Endothelial cell of umbilical vein (primary cell): Measurements from ENCODE around the gene OPA3. TPM values are rescaled to one million over a fixed set of nuclear protein-coding genes. Genes with fewer than 3 reads are reported as not detected.

Source experiments
- BruUV-seq: library from RNA; stranded (reverse); fragments of 400-500 nt; replicated peaks from 2 replicates; lab custom pipeline; 2021; lab: Mats Ljungman, UMichigan
- CTCF ChIA-PET: fragments of 300-600, 350-600 bp; sonication (Branson Sonifier 250); formaldehyde crosslinking; loops from one replicate; lab custom pipeline; 2021; ENCODE audit warnings: antibody characterized with exemption, inconsistent platforms; lab: Charles Lee
- POLR2A ChIA-PET: fragments of 300-600, 350-600 bp; sonication (Branson Sonifier 250); formaldehyde crosslinking; loops from one replicate; lab custom pipeline; 2021; ENCODE audit warnings: antibody characterized with exemption, inconsistent platforms; lab: Charles Lee
- DNase-seq: peaks from one replicate; pipeline ENCODE4 v3.0.0-alpha.2; 2011; ENCODE audit warnings: low read depth, low spot score
- FAIRE-seq: peaks from 2 replicates; lab custom pipeline; 2011; peaks lifted over from hg19 to GRCh38; lab: Jason Lieb, UNC
- H2AFZ ChIP-seq: 2 replicates; pipeline ENCODE4 v1.6.0; 2012; ENCODE audit warnings: low read depth, low read length, control low read depth, inconsistent platforms
- H3K27ac ChIP-seq: 2 replicates; pipeline ENCODE4 v1.5.1; 2011; ENCODE audit warnings: low read depth, mild to moderate bottlenecking, control low read depth, low read length, moderate library complexity; ENCODE audit not compliant: insufficient read depth
- H3K27me3 ChIP-seq, 2 experiments: 2 replicates each; pipeline versions ENCODE4 v1.6.0 to v1.6.1; 2011; ENCODE audit warnings: low read length in 2 of 2, mixed read lengths in 1 of 2; ENCODE audit not compliant: control insufficient read depth in 2 of 2, insufficient read depth in 2 of 2
- H3K36me3 ChIP-seq, 2 experiments: 2 replicates in 1 of 2; 3 replicates in 1 of 2; pipeline ENCODE4 v1.5.1; 2011; ENCODE audit warnings: low read length in 2 of 2, mild to moderate bottlenecking in 1 of 2, moderate library complexity in 1 of 2; ENCODE audit not compliant: control insufficient read depth in 2 of 2, insufficient read depth in 2 of 2; ENCODE audit errors: extremely low read depth in 1 of 2
- H3K4me1 ChIP-seq: 3 replicates; pipeline ENCODE4 v1.5.1; 2011; ENCODE audit warnings: mild to moderate bottlenecking, low read length; ENCODE audit not compliant: control insufficient read depth, insufficient read depth; ENCODE audit errors: extremely low read depth
- H3K4me2 ChIP-seq: 2 replicates; pipeline ENCODE4 v1.6.1; 2011; ENCODE audit warnings: low read length, control low read depth, mixed read lengths; ENCODE audit not compliant: insufficient read depth
- H3K4me3 ChIP-seq, 3 experiments: fragments of 200-600 bp in 1 of 3; sonication (generic), shearing (Covaris generic) in 1 of 3; replicated peaks in 1 of 3; 2 replicates each; pipeline ENCODE4 v1.5.1; 2011 to 2016; ENCODE audit warnings: control low read depth in 3 of 3, low read length in 3 of 3, mild to moderate bottlenecking in 2 of 3, inconsistent platforms in 1 of 3, low read depth in 1 of 3, moderate library complexity in 1 of 3; ENCODE audit not compliant: insufficient read depth in 1 of 3
- H3K79me2 ChIP-seq: 2 replicates; pipeline ENCODE4 v1.6.0; 2012; ENCODE audit warnings: low read length, inconsistent platforms; ENCODE audit not compliant: control insufficient read depth, insufficient read depth
- H3K9ac ChIP-seq: replicated peaks from 2 replicates; pipeline ENCODE3; 2011; ENCODE audit warnings: low read length, control low read depth; ENCODE audit not compliant: insufficient read depth; ENCODE audit errors: extremely low read depth
- H3K9me1 ChIP-seq: replicated peaks from 3 replicates; pipeline ENCODE4 v1.6.0; 2011; ENCODE audit warnings: mild to moderate bottlenecking, low read length; ENCODE audit not compliant: control insufficient read depth, insufficient read depth; ENCODE audit errors: extremely low read depth
- H3K9me3 ChIP-seq: replicated peaks from 2 replicates; pipeline ENCODE4 v1.5.1; 2012; ENCODE audit warnings: low read length, inconsistent platforms; ENCODE audit not compliant: control insufficient read depth, insufficient read depth
- H4K20me1 ChIP-seq: replicated peaks from 2 replicates; pipeline ENCODE3; 2011; ENCODE audit warnings: mild to moderate bottlenecking, low read length; ENCODE audit not compliant: control insufficient read depth, insufficient read depth; ENCODE audit errors: extremely low read depth
- CTCF ChIP-seq, 2 donors: IDR thresholded peaks; 1 replicate in 1 of 2; 2 replicates in 1 of 2; pipeline ENCODE4 v1.5.1; 2011; ENCODE audit warnings: low read length in 2 of 2, mild to moderate bottlenecking in 2 of 2, moderate library complexity in 2 of 2, control low read depth in 1 of 2, inconsistent platforms in 1 of 2, low read depth in 1 of 2; ENCODE audit not compliant: insufficient read depth in 1 of 2; ENCODE audit errors: extremely low read depth in 1 of 2
- EZH2 ChIP-seq: IDR thresholded peaks from 2 replicates; pipeline ENCODE4 v1.6.1; 2012; ENCODE audit warnings: borderline replicate concordance, low read depth, mild to moderate bottlenecking, moderate library complexity, low read length, inconsistent platforms; ENCODE audit not compliant: severe bottlenecking
- FOS ChIP-seq: IDR thresholded peaks from 2 replicates; pipeline ENCODE4 v1.6.1; 2011; ENCODE audit warnings: mild to moderate bottlenecking, low read length, moderate library complexity, borderline replicate concordance; ENCODE audit not compliant: insufficient read depth
- GATA2 ChIP-seq: IDR thresholded peaks from 2 replicates; pipeline ENCODE4 v1.7.0; 2011; ENCODE audit warnings: low read depth, mild to moderate bottlenecking, moderate library complexity, mixed read lengths, low read length; ENCODE audit not compliant: insufficient read length, insufficient read depth
- JUN ChIP-seq: IDR thresholded peaks from 2 replicates; pipeline ENCODE4 v1.6.1; 2011; ENCODE audit warnings: borderline replicate concordance, low read depth; ENCODE audit not compliant: insufficient read length, insufficient read depth
- MAX ChIP-seq: IDR thresholded peaks from 2 replicates; pipeline ENCODE4 v1.6.1; 2011; ENCODE audit not compliant: insufficient read depth, insufficient read length
- MYC ChIP-seq: IDR thresholded peaks from one replicate; pipeline ENCODE4 v1.6.1; 2011; ENCODE audit warnings: mild to moderate bottlenecking, low read depth, low read length
- POLR2A ChIP-seq: IDR thresholded peaks from 2 replicates; pipeline ENCODE4 v1.6.1; 2012; ENCODE audit warnings: low read depth, mild to moderate bottlenecking, control low read depth, low read length
- POLR2AphosphoS5 ChIP-seq: IDR thresholded peaks from 2 replicates; pipeline ENCODE4 v1.6.1; 2012; ENCODE audit warnings: low read depth, mild to moderate bottlenecking, control low read depth, low read length, moderate library complexity; ENCODE audit not compliant: insufficient read depth
- dilution Hi-C: fragments of 300-500 bp; cut with MboI; formaldehyde crosslinking; loops from one replicate; pipeline ENCODE4 v1.15.0; 2019; ENCODE audit warnings: low sequenced_read_pairs; ENCODE audit not compliant: extremely low pct_ligation_motif_present
- intact Hi-C: fragments of 100-400 bp; cut with micrococcal nuclease; formaldehyde crosslinking; loops from one replicate; pipeline ENCODE4 v1.10.0; 2022
- polyA plus RNA-seq, 4 experiments: library from polyadenylated mRNA; depleted of rRNA in 3 of 4; stranded (reverse) in 3 of 4; unstranded in 1 of 4; fragments of >200 nt; gene quantifications; 2 replicates each; pipeline versions ENCODE4 v1.2.1 to v1.2.3, GENCODE V29; 2011 to 2012; ENCODE audit warnings: missing spikeins in 1 of 4
- total RNA-seq: library from RNA; stranded (reverse); gene quantifications from 2 replicates; pipeline ENCODE4 v1.2.3, GENCODE V29; 2021

The OPA3 gene
- total and polyA plus RNA-seq, 2 donors (not counting 3 experiments of a cell fraction or from before 2014, with no cell fraction given): 15.4 to 16.0 TPM

DNA sequence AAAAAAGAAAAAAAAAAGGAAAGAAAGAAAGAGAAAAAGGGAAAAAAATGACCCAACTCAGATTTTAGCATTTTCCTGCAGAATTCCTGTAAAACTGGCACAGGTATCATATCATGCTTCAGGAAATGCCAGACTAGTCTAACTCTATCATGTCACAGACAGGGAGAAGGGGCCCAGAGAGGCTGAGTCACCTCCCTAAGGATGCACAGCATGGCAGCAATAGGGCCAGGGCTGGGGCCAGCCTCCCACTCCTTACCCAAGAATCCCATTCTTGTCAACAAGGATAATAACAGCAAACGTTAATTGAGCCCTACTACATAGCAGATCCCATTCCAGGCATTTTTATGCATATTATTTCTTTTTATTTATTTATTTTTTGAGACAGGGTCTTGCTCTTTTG lies 8.9 kb upstream of the OPA3 start:
- H3K4me3 ChIP-seq: no peak overlapping the region
- H2AFZ ChIP-seq: no peak overlapping the region
- no peak overlapping the region for H3K27ac ChIP-seq
- dilution Hi-C loops: no loop called here
- POLR2A ChIA-PET: no interaction called here
- no peak overlapping the region for H3K9ac ChIP-seq
- no peaks in the 10 kb centered on the region for H3K27me3 ChIP-seq
- peaks cover 55% of the 10 kb centered on the region for H3K79me2 ChIP-seq
- H3K36me3 ChIP-seq: peaks cover 2 to 3% of the 10 kb centered on the region in 2 experiments
- TF ChIP-seq GATA2: no peak
- TF ChIP-seq JUN: no peak
- TF ChIP-seq POLR2A: no peak
- no peak for TF ChIP-seq POLR2AphosphoS5
- TF ChIP-seq MAX: no peak
- no peak for TF ChIP-seq EZH2
- no peak for TF ChIP-seq MYC
- no peak for TF ChIP-seq CTCF (IDR thresholded peaks at IDR 0.05; ENCODE audit: extremely low read depth in 1 of 2, insufficient read depth in 1 of 2, low read depth in 1 of 2, low read length in 2 of 2)
- no peak for TF ChIP-seq FOS
- BruUV-seq: no TSS peak
- H3K4me1 ChIP-seq: peaks cover 42% of the 10 kb centered on the region
- FAIRE-seq (no peak), DNase-seq (no peak)
- no peaks in the 10 kb centered on the region for H4K20me1 ChIP-seq
- CTCF ChIA-PET: interaction anchor here (1.1 to 1.3 kb wide), 3 partner anchors 46 to 154 kb away, joined by 4 read pairs; partner anchors contain the start of gene EML2
- H3K9me1 ChIP-seq: no peaks in the 10 kb centered on the region
- H3K4me2 ChIP-seq: no peak overlapping the region
- intact Hi-C loops: loop anchor here (5.0 kb wide), 1 partner anchor 99 kb away; the partner anchor contains the start of genes QPCTL and SNRPD2
- no peaks in the 10 kb centered on the region for H3K9me3 ChIP-seq
